GM19463 (cell line): ENCODE measurements around the gene MOB3A.

ENCODE experiments used
- ATAC-seq: cut with Tn5 transposase; IDR thresholded peaks from one replicate; pipeline ENCODE4 v1.9.1; 2021; ENCODE audit warnings: mild to moderate bottlenecking, moderate library complexity; ENCODE audit not compliant: unreplicated experiment

The MOB3A gene

DNA sequence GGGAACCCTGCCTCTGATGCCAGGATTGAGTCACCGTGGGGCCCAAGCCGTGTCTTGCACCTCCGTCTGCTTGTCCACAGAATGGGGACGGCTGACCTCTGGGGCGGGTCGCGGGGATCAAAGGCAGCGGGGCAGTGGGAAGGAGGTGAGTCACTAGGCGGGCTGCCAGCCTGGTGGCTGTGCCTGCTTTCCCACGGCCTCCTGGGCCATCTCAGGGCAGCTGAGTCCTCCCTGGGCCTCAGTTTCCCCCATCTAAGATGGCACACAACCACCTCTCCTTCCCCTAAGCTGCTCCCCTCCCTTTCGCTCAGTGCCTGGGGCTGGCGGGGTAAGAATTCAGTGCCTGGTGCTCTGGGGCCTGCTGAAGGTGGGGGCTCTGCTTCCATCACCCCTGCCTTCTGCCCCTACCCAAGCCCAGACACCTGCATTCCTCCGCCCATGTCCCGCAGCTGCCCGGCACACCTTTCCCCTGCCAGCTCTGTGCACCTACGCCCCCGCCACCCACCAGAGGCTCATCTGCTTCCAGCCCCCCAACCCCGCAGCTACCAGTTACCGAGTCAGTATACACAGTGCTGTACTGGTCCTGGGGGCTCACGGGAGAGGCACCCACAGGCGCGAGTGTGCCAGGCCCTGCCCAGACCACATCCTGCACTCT is 48.5 kb downstream of the MOB3A start:
- ATAC-seq, result no peak

DNA sequence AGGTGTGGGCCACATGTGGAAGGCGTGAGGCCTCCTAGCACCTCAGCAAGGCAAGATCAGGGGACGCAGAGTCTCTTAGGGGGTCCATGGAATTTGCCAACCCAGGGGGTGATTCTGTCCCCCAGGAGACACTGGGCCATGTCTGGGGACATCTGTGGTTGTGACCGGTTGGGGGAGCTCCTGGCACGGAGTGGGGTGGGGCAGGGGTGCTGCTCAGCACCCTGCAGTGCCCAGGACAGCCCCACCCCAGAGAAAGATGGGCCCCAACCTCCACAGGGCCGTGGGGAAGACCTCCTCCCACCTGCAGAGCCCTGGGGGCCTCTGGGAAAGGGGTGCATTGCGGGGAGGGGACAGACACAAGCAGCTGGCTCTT is 49.1 kb downstream of the MOB3A start:
- ATAC-seq, result no peak

DNA sequence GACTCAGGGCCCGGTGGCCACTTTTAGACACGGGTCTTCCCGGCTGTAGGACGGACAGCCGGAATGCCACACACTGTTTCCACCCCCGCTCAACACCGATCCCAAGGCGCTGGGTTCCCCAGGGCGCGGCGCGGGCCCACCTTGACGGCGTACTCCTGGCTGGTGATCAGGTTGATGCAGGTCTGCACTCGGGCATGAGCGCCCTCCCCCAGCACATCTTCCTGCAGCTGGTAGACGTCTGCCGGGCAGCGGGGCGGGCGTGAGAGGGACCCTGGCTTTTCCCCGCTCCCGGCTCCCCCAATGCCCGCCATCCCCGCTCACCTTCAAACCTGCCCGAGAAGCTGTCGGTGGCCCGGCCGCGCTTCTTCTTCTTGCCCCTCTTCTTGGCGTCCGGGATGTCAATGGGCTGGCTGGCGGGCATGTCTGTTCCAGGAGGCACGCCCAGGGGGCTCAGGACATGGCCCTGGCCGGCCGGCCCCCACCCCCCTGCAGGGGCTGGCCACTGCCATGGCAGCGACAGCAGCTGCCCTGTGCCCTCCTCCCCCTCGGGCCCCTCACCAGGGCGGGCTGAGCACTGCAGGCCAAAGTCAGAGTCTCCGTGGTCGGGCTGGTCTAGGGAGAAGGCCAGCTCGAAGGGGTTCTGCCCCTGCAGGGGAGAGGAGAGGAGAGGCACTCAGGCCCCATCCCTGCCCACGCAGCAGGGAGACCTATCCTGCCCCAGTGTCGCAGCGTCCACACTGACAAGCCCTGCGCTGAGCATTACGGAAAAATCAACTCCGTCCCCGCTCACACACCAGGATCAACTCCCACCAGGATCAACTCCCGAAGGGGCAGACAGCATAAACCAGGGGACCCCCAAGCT is 49.8 kb downstream of the MOB3A start:
- no peak for ATAC-seq

DNA sequence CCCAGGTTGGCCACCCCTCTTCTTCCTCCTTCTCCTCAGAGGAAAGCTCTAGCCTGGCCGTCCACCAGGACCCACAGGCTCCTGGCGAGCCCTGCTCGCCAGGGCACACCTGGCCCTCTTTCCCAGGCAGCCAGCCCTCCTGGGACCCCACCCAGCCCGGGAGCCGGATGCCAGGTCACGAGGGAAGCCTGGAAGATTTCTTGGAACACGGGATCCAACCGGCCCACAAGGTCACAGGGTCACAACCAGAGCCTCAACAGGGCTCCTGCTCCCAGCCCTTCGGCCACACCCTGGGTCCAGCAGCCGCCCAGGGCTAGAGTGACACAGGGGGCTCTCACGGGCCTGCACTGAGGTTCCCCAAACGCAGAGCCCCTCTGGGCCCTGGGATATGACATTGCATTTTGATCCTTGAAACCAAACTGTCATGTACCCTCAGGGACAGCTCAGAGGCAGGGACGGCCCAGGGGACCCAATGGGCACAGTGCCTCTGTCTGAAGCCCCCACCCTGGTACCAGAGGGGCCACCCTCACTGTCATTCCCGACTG is 50.6 kb downstream of the MOB3A start:
- ATAC-seq, result no peak

DNA sequence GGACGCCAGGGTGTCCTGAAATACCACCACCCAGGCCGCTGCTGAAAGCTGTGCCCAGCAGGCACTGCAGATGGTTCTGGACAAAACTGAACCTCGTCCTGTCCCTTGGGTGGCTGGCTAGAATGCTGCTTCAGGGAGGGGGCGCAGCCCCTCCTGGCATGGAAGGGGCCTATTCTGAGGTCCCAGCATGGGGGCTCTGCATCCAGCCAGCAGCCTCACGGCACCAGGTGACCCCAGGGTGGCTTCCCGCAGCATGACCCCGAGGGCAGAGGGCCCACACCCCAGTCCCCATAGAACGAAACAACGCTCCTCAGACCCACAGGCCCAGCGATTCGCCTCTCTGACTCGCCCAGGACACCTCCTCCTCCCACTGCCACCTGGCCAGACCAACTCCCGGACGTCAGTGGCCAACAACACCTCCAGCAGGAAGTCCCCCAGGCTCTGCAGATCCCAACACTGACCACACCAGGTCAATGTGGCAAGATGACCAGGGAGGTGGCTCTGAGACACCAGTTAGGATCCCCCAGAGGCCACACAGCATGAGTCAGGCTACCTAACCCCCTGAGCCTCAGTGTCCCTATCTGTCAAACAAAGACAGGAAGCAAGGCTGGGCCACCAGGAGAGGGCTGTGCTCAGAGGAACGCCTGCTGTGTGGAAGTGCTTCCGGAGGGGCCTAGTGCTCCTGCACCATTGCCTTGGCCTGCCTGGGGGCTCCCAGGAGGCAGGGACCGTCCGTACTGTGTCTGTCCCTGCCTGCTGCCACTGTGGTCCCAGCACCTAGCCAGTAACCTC is 51.2 kb downstream of the MOB3A start:
- ATAC-seq, result no peak

DNA sequence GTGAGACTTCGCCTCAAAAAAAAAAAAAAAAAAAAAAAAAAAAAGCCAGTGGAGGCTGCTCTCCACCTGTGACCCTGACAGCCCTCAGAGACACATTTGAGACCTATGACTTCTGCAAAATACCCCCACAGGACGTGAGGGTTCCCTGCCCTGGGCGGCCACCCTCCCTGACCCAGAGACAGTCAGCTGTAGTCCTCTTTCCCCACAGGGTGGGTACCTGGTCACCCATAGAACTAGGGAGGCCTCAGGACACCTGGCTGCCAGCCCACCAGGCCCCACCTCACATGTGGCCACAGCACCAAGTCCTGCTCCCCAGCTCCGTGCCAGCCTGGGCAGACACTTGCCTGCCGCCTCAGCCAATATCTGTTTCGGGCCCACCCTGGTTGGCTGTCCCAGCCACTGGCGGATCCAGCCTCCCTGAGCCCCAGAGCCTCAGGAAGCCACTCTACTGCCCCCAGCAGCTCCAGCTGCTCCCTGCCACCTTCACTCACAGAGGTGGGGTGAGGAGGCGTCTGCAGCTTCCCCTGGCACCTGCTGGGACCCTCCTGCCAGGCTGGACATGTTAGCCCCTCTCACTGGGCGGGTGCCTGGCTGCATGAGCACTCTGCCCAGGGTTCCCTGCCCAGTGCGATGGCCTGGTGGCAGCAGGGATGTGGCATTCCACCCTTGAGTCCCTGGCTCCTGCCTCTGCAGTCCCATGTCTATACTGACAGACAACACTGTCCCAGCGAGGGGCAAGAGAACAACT is 52.0 kb downstream of the MOB3A start:
- ATAC-seq, result no peak

DNA sequence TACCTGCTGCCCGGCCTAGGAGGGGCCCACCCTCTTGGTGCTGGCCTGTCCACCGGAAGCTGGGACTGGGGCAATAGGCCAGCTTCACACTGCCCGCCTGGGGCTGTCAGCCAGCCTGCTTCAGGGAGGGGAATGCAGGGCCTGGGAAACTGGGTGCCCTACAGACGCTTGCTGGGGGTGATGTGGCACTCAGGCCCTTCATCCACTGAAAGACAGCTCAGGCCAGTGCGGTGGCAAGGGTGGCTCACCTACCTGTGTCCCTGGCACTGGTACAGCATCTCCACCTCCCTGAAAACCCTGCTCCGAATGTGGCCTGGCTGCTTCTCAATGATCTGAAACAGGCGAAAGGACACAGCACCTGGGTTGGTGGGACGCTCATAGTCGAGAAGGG is 52.9 kb downstream of the MOB3A start:
- no peak for ATAC-seq

DNA sequence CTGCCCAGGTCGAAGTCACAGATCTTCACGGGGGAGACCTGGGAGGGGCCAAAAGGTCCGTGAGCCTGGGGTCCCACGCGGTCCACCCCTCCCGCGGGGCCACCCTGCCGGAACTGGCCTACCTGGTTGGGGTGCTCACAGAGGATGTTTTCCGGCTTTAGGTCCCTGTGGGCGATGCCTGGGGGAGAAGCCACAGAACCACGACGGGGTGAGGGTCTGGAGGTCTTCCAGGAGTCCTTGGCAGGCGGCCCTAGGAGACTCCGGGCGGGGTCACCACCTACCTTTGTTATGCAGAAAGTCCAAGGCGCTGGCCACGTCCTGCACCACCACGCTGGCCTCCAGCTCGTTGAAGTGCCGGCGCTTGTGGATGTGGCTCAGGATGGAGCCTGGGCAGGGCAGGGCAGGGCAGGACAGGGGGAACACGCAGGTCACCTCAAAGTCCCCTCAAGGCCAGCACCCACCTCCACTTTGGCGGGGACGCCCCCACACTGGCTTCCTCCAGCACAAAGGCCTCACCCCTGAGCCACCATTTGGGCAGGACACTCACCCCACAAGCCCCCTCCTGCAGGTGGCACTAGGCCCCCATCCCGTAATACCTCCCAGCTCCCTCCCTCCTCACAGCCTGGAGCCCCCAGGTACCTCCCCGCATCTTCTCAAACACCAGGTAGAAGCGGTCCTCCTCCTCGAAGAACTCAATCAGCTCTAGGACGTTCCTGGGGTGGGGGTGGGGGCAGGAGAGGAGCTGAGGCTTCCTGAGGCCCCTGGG is 53.5 kb downstream of the MOB3A start:
- no peak for ATAC-seq

DNA sequence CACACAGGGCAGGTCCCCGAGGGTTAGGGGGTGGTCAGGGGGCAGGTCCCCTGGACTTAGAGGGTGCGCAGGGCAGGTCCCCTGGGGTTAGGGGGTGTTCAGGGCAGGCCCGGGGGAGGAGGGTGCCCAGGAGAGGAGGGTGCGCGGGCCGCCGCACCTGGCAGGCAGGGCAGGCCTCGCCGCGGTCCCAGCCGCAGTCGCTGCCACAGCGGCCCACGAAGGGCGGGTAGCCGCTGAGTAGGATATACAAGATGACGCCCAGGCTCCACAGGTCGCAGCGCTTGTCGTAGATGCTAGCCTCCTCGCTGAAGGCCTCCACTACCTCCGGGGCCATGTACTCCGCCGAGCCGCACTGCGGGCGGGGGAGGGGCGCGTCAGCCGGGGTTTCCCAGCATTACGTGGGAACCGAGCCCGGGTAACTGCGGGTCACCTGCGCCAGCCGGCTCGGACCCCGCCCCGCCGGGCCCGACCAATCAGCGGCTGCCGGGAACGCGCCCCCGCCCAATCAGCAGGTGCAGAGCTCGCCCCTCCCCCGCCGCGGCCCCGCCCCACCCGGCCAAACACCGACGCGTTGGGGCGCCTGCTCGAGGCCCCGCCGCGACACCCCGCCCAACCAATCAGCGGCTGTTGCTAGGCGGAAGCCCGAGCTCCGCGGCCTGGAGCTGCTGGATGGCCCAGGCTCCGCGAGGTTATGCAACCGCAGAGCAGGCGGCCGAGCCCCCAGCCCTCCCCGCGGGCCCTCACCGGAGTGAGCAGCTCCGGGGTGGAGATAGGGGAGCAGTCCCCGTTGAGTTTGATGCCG is 54.2 kb downstream of the MOB3A start:
- peak; percentile 76 for ATAC-seq

DNA sequence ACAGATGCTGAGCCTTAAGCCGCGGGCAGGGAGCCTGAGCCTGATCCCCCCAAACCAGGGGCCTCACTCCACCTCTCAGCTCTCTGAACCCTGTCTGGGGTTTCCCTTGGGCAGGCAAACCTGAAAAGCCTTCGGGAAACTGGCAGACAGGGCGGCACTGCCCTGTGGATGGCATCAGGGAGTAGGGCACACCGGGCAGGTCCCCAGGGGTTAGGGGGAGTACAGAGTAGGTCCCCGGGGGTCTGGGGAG is 54.8 kb downstream of the MOB3A start:
- ATAC-seq, result no peak

DNA sequence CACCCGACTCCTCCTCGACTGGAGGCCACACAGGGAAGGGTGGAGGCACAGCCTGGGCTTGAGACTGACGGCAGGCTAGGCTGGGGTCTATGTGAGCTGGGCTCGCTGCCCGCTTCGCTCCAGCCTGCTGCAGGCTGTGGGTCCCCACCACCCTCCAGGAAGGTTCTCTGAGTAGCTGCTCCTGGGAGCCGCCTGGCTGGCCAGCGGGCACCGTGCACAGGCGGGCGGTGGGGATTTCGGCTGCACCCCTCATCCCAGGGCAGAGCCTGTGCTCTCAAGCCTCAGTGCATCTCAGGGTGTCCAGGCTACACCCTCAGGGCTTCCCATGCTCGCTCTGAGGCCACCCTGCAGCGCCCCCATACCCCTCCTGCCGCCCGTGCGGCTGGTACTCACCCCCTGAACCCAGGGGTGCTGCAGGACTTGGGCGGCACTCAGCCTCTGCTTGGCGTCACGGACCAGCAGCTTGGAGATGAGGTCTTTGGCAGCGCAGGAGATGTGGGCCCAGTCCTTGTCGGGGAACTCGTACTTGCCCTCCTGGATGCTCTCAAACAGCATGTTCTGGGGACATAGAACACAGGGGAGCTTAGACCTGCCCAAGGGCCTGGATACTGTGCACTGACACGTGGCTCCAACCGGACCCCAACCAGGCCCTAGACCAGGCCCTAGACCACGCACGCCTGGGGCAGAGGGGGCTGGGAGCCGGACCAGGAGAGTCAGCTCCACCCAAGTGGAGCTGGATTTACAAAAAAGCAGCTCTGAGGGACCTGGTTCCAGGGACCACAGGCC is 55.3 kb downstream of the MOB3A start:
- ATAC-seq, result no peak

DNA sequence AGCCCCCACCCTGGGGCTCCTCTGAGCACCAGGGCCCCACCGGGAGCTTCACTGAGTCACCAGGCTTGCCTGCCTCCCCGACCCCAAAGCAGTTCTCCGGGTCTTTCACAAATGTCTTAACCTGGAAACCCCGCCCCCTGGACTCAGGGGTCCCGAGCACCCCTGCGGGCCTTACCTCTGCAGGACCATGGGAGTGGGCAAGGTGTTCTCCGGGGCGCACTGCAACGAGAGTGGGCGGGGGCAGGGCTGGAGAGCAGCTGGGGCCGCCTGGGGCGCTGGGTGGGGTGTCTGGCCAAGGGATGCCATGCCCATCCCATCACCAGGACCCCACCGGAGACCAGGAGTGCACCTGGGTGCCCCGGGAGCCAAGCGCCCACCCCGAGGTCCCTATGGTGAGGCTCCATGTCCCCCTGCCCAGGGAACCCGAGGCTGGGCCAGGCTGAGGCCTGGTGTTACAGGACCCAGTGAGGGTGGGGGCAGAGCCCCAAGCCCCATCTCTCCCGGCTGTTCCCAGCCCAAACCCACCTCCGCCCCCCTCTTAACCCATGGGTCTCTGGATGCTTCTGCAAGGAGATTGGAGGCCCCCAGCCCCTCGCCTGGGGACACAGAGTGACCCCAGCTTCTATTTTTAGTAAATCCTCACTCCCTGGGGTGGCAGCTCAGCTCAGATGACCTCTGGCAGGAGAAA is 56.0 kb downstream of the MOB3A start:
- no peak for ATAC-seq

DNA sequence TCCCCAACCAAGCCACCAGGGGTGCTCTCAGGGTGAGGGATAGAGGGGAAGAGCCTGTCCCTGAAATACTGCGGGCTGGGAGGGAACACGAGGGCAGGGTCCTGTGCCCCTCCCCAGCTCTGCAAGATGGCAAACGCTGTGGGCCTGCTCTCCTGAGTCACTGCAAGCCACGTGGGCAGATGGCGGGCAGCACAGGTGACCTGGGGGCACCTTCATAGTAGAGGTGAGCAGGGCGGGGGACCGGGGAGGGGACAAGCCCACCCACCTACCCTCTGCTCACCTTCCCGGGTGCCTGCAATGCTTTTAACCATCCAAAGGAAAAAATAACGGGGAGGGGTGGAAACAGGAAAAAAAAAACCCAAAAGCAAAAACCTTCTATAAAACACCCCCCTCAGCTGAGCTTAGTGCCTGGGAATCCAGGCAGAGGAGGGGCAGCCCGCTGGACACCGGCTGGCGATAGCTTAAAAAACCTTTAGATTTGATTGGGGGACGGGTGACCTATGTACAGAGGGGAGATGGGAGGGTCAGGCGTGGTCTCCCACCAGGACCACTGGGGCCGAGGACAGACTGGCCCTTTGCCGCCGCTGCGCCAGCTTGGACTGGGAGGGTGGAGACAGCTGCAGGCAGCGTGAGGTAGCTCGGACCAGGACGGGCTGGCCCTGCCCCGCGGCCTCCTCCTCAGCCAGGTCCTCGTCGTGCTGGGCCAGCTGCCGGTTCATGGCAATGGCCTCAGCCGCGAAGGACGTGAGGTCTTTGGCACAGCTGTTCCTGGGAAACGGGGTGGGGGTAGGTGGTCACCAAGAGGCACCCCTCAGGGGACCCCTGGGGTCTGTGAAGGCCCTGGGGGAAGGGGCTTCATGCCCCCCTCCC is 56.8 kb downstream of the MOB3A start:
- no peak for ATAC-seq

DNA sequence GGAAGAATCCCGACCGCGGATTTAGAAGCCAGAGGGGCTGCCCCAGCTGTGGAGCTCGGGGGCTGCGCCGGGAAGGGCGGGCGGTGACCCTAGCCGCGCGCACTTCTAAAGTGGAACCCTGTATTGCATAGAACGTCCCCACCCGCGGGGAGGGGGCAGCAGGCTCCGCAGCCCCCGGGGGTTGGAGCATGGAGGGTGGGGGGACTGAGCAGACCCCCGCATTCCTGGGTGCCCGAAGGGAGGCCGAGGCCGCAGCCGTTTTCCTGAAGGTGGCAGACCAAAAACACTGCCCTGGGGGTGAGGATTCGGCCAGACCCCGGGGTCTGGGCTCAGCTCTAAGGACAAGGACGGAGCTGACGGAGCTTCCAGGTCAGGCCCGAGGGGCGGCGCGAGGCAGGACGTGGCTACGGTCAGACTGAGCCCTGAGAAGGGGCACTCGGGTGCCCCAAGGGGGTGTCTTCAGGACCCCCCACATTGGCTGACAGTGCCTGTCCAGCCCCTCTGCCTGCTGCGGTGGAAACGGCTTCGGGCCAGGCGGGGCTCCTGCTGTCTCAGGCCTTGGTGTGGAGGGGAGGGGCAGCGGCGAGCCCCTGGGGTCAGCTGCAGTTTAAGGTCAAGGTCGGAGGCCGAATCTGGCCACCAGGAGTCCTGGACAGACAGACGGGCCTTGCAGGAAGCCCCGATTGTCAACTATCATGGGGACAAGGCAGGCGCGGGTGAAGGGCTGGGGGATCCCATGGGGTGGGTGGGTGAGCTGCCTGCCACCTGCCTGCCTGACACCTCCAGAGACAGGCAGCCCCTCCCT is 57.6 kb downstream of the MOB3A start:
- no peak for ATAC-seq

DNA sequence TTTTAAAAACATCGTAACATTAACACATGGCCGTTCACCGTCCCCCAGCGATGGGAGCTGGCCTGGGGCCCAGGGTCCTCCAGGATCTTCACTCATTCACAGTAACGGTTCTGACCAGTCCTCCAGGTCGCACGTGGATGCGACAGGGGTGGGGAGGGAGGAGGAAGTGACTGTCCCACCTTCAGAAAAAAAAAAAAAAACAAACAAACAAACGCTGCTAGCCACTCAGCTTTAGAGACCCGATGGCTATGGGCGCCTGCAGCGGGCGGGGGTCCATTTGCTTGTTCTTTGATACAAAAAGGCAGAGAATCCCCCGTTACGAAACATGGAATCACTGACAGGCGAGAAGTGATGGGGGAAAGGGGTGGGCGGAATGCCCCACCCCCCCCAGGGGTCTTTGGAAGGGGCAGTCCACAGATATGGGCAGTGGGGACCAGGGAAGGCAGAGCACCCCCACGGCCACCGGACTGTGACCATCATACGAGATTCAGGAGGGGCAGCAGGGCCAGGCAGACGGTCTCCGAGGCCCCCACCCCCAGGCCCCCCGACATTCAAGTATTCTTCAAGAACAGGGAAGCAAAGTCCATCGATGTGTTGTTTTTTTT is 58.4 kb downstream of the MOB3A start:
- no peak for ATAC-seq

DNA sequence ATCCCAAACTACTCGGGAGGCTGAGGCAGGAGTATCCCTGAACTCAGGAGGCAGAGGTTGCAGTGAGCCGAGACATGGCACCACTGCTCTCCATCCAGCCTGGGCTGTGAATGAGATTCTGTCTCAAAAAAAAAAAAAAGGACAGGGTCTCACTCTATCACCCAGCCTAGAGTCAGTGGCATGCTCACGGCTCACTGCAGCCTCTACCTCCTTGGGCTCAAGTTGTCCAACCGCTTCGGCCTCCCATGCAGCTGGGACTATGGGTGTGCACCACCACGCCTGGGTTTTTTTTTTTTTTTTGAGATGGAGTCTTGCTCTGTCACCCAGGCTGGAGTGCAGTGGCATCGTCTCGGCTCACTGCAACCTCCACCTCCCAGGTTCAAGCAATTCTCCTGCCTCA is 59.7 kb downstream of the MOB3A start:
- ATAC-seq, result no peak
